ENCODE results near the gene TIMP2. TPM values are rescaled to one million over a fixed set of nuclear protein-coding genes. Genes with fewer than 3 reads are reported as not detected.

Gene TIMP2
- total and polyA plus RNA-seq, 2 of the 8 experiments (the other 6 are each of a cell fraction or from before 2014, with no cell fraction given): 18.2 to 43.3 TPM

DNA sequence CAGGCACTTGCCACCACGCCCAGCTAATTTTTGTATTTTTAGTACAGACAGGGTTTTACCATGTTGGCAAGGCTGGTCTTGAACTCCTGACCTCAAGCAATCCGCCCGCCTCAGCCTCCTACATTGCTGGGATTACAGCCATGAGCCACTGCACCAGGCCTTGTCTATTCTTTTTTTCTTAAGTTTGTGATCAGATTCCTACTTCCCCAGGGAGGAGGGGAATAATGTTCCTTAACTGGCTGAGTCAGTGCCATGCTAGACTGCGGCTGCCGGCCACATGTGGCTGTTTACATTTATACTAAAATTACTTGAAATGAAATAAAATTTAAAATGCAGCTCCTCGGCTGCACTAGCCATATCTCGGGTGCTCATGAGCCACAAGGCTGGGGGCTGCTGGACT lies 56.8 kb downstream of the TIMP2 start:
- Histone ChIP-seq H3K27ac (ENCODE audit: low read depth, low read length) (no peak overlapping the region), H3K4me1 (replicated peaks in 1 of 4; ENCODE audit: control insufficient read depth in 3 of 4, insufficient read depth in 4 of 4, low read length in 3 of 4) (no peaks in the 10 kb centered on the region; a peak in 1 of 7 replicates), H3K27me3 (replicated peaks in 1 of 4; ENCODE audit: control insufficient read depth in 3 of 4, extremely low read depth in 1 of 4, insufficient read depth in 3 of 4, low read length in 3 of 4) (no peaks in the 10 kb centered on the region), H3K4ac (replicated peaks; ENCODE audit: insufficient read length, low read depth, low read length) (no peak overlapping the region), H3K4me2 (ENCODE audit: insufficient read depth in 1 of 2, low read depth in 2 of 2, low read length in 2 of 2) (no peak overlapping the region), H2AK5ac (ENCODE audit: low read depth, low read length) (no peak overlapping the region), H4K20me1 (replicated peaks in 1 of 2; ENCODE audit: control insufficient read depth in 1 of 2, insufficient read depth in 2 of 2, low read length in 2 of 2) (peaks cover 0 to 2% of the 10 kb centered on the region in 2 experiments), H3K56ac (replicated peaks; ENCODE audit: insufficient read length, low read depth, low read length) (no peak overlapping the region), H3K79me2 (ENCODE audit: control insufficient read depth in 1 of 2, insufficient read depth in 2 of 2, low read length in 2 of 2) (no peaks in the 10 kb centered on the region), H3K4me3 (ENCODE audit: extremely low read depth in 1 of 4, insufficient read depth in 2 of 4, low read depth in 3 of 4, low read length in 4 of 4) (no peak overlapping the region), H2BK15ac (ENCODE audit: low read length) (no peak overlapping the region), H2BK20ac (ENCODE audit: low read length) (no peak overlapping the region), H3K9ac (replicated peaks in 1 of 4; ENCODE audit: extremely low read depth in 1 of 4, low read depth in 3 of 4, low read length in 3 of 4) (no peak overlapping the region), H2BK12ac (ENCODE audit: low read depth, low read length) (no peak overlapping the region), H3K14ac (ENCODE audit: insufficient read length) (no peak overlapping the region), H3K23ac (ENCODE audit: insufficient read length) (no peak overlapping the region), H3K9me3 (ENCODE audit: insufficient read depth in 2 of 2, low read depth in 1 of 2, low read length in 1 of 2) (no peaks in the 10 kb centered on the region), H3K79me1 (ENCODE audit: low read depth, low read length) (no peaks in the 10 kb centered on the region), H2BK120ac (replicated peaks; ENCODE audit: low read depth, low read length) (no peak overlapping the region), H2BK5ac (ENCODE audit: low read depth, low read length) (no peak overlapping the region), H4K8ac (ENCODE audit: extremely low read depth, insufficient read depth, low read length) (no peak overlapping the region), H2AFZ (ENCODE audit: low read length) (no peak overlapping the region), H4K5ac (ENCODE audit: insufficient read length, low read depth, low read length) (no peak overlapping the region), H4K91ac (replicated peaks; ENCODE audit: insufficient read length, low read length) (no peak overlapping the region), H3K18ac (ENCODE audit: extremely low read depth, low read length) (no peak overlapping the region), H3K36me3 (ENCODE audit: control insufficient read depth in 2 of 4, insufficient read depth in 4 of 4, low read length in 3 of 4) (peaks cover 0 to 16% (median 7%) of the 10 kb centered on the region in 4 experiments; a peak in 4 of 8 replicates), H3K23me2 (ENCODE audit: low read depth, low read length) (no peaks in the 10 kb centered on the region)
- CTCF ChIA-PET (ENCODE audit: partially characterized antibody): interaction anchor here (0.8 to 1.6 kb wide), 3 partner anchors 13 to 102 kb away, joined by 3 to 5 read pairs (median 4); no protein-coding TSS in a partner anchor
- DNase-seq (ENCODE audit: low read depth in 1 of 2, low spot score in 2 of 2): no peak
- FAIRE-seq: no peak
- WGBS, 2 experiments (ENCODE audit: extremely low coverage in 1 of 2, insufficient coverage in 1 of 2, insufficient read length in 1 of 2, insufficient replicate concordance in 2 of 2, low coverage in 1 of 2, low lambda C conversion rate in 2 of 2, missing lambda C conversion rate in 1 of 2): 87% methylated on average over 7 of the region's 7 CpGs; no CpG with 5 or more reads in 1 of the 2 experiments
- POLR2A ChIA-PET (ENCODE audit: partially characterized antibody): no interaction called here
- TF ChIP-seq YY1 (IDR thresholded peaks at IDR 0.05; ENCODE audit: low read depth, low read length) (no peak), CTBP2 (IDR thresholded peaks at IDR 0.05; ENCODE audit: borderline replicate concordance, insufficient read depth, insufficient read length, low read length) (no peak), NANOG (IDR thresholded peaks at IDR 0.05; ENCODE audit: insufficient read depth, low read depth, low read length, poor library complexity, severe bottlenecking) (no peak), GABPA (IDR thresholded peaks at IDR 0.05; ENCODE audit: borderline replicate concordance, insufficient read depth, low read length) (no peak), RAD21 (IDR thresholded peaks at IDR 0.05 in 1 of 2, conservative IDR thresholded peaks at IDR 0.05 in 1 of 2; ENCODE audit: low read depth in 2 of 2, low read length in 2 of 2) (no peak)

Measured in H1 (cell line).